OCI-LY7 (cell line): ENCODE results near the gene TGM2. TPM values are rescaled to one million over a fixed set of nuclear protein-coding genes. Genes with fewer than 3 reads are reported as not detected.

Experiments used
- BruUV-seq: library from RNA; stranded (reverse); fragments of 400-500 nt; replicated peaks from 2 replicates; lab custom pipeline; 2021; lab: Mats Ljungman, UMichigan
- CTCF ChIA-PET: fragments of 300-600 bp; sonication (Branson Sonifier 250); formaldehyde crosslinking; loops from one replicate; lab custom pipeline; 2022; ENCODE audit warnings: antibody characterized with exemption; ENCODE audit not compliant: unreplicated experiment; lab: Charles Lee
- POLR2A ChIA-PET: fragments of 300-600 bp; sonication (Branson Sonifier 250); formaldehyde crosslinking; loops from one replicate; lab custom pipeline; 2022; ENCODE audit warnings: antibody characterized with exemption; lab: Charles Lee
- DNase-seq: peaks from one replicate; pipeline ENCODE4 v3.0.0-alpha.2; 2015; ENCODE audit warnings: low spot score
- H2AFZ ChIP-seq: fragments of 200-600 bp; sonication (generic), shearing (Covaris generic); 2 replicates; pipeline ENCODE4 v1.6.1; 2014; ENCODE audit warnings: mild to moderate bottlenecking, antibody characterized with exemption, low read length, moderate library complexity
- H3K27ac ChIP-seq: fragments of 200-600 bp; sonication (generic); 2 replicates; pipeline ENCODE4 v1.5.1; 2014; ENCODE audit warnings: mixed run types, low read depth, mild to moderate bottlenecking, moderate library complexity, low read length, inconsistent platforms; ENCODE audit not compliant: poor library complexity, severe bottlenecking
- H3K36me3 ChIP-seq: fragments of 200-600 bp; sonication (generic); 2 replicates; pipeline ENCODE4 v1.6.1; 2014; ENCODE audit warnings: mild to moderate bottlenecking, antibody characterized with exemption, low read length, moderate library complexity, mixed read lengths; ENCODE audit not compliant: insufficient read depth
- H3K4me1 ChIP-seq: fragments of 200-600 bp; sonication (generic); 2 replicates; pipeline ENCODE4 v1.5.1; 2014; ENCODE audit warnings: mild to moderate bottlenecking, low read length; ENCODE audit not compliant: insufficient read depth, poor library complexity, severe bottlenecking
- H3K4me2 ChIP-seq: fragments of 200-600 bp; sonication (generic); 2 replicates; pipeline ENCODE4 v1.6.1; 2014; ENCODE audit warnings: mild to moderate bottlenecking, low read length
- H3K4me3 ChIP-seq: fragments of 200-600 bp; sonication (generic); 2 replicates; pipeline ENCODE4 v1.5.1; 2014; ENCODE audit warnings: mild to moderate bottlenecking, low read depth, low read length; ENCODE audit not compliant: poor library complexity, severe bottlenecking
- H3K79me2 ChIP-seq: fragments of 200-600 bp; sonication (generic); 2 replicates; pipeline ENCODE4 v1.6.1; 2016; ENCODE audit warnings: low read depth, mild to moderate bottlenecking, low read length, moderate library complexity, mixed read lengths; ENCODE audit not compliant: insufficient read depth
- H3K9me2 ChIP-seq: fragments of 200-600 bp; sonication (generic); 2 replicates; pipeline ENCODE4 v1.6.1; 2016; ENCODE audit warnings: mild to moderate bottlenecking, low read length, mixed read lengths; ENCODE audit not compliant: insufficient read depth
- H3K9me3 ChIP-seq: fragments of 200-600 bp; sonication (generic); 2 replicates; pipeline ENCODE4 v1.6.1; 2014; ENCODE audit warnings: mild to moderate bottlenecking, mixed run types, low read length, mixed read lengths
- H4K20me1 ChIP-seq: fragments of 200-600 bp; sonication (generic); 2 replicates; pipeline ENCODE4 v1.6.1; 2014; ENCODE audit warnings: mild to moderate bottlenecking, antibody characterized with exemption, low read length, moderate library complexity, mixed read lengths; ENCODE audit not compliant: insufficient read depth
- CTCF ChIP-seq: fragments of 200-600 bp; sonication (generic); conservative IDR thresholded peaks from 2 replicates; pipeline ENCODE4 v1.5.1; 2014; ENCODE audit warnings: mild to moderate bottlenecking, antibody characterized with exemption, low read length, moderate library complexity, mixed read lengths
- EZH2phosphoT487 ChIP-seq: fragments of 200-600 bp; sonication (generic); IDR thresholded peaks from 2 replicates; pipeline ENCODE4 v1.6.1; 2018; ENCODE audit warnings: low read depth, borderline replicate concordance, mild to moderate bottlenecking, mixed run types, antibody characterized with exemption, low read length, moderate library complexity, mixed read lengths
- intact Hi-C: fragments of 100-400 bp; cut with micrococcal nuclease; formaldehyde crosslinking; loops from one replicate; pipeline ENCODE4 v1.10.0; 2022; ENCODE audit not compliant: unreplicated experiment
- total RNA-seq, 2 experiments: library from RNA; depleted of rRNA in 1 of 2; stranded (reverse); fragments of >200 nt in 1 of 2; shearing (Covaris generic) in 1 of 2; gene quantifications; 2 replicates each; pipeline ENCODE4 v1.2.3, GENCODE V29; 2014 to 2022

The TGM2 gene
- total RNA-seq, 2 experiments from 2014 or later = not detected

- TF ChIP-seq CTCF (no peak), EZH2phosphoT487 (no peak)
- CTCF ChIA-PET = no interaction called here
- no peak overlapping the region for H3K4me3 ChIP-seq
- intact Hi-C loops = no loop called here
- H3K79me2 ChIP-seq = no peaks in the 10 kb centered on the region
- BruUV-seq = no TSS peak
- H3K9me3 ChIP-seq = no peaks in the 10 kb centered on the region
- no peak for DNase-seq
- no peaks in the 10 kb centered on the region for H3K4me1 ChIP-seq
- no peak overlapping the region for H2AFZ ChIP-seq
- H4K20me1 ChIP-seq = no peaks in the 10 kb centered on the region
- POLR2A ChIA-PET = no interaction called here
- no peaks in the 10 kb centered on the region for H3K9me2 ChIP-seq
- no peaks in the 10 kb centered on the region for H3K36me3 ChIP-seq
- no peak overlapping the region for H3K4me2 ChIP-seq
- H3K27ac ChIP-seq = no peak overlapping the region
These were observed 47.9 kb downstream of the TGM2 start for GRCh38 chr20:38117205-38117604.

DNA sequence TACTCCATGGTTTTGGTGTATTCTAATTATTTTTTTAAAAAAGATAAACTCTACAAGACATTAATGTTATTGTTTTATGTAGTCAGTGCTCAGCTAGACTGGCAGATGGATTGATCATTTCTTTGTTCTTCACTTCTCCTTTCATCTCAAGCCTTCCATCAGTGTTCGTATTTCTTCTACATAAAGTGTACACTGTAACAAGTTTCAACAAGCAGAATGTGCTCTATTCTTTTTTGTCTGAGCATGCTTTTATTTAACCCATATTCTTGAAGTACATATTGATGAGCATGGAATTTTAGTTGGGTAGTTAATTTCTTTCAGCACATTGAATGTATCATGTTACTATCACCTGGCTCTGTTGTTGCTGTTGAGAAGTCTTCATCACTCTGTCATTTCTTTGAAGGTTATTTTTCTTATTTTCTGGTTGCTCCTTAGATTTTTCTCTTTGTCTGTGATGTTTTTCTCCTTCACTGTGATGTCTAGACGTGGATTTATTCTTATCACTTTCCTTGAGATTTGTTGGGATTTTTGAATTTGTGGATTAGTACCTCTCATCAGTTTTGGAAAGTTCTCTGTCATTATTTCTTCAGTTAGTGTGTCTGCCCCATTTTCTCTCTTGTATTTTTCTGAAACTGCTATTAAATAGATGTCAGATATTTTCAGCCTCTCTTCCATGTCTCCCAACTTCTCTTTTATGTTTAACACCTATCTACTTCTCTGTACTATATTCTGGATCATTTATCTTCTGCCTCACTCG, 48.5 kb downstream of the TGM2 start:
- ChIA-PET POLR2A (no interaction called here), CTCF (no interaction called here)
- Histone ChIP-seq H3K4me2 (no peak overlapping the region), H3K79me2 (no peaks in the 10 kb centered on the region), H3K27ac (no peak overlapping the region), H4K20me1 (no peaks in the 10 kb centered on the region), H2AFZ (no peak overlapping the region), H3K9me2 (no peaks in the 10 kb centered on the region), H3K36me3 (no peaks in the 10 kb centered on the region), H3K9me3 (no peaks in the 10 kb centered on the region), H3K4me1 (no peaks in the 10 kb centered on the region), H3K4me3 (no peak overlapping the region)
- no TSS peak for BruUV-seq
- intact Hi-C loops = no loop called here
- DNase-seq = no peak
- TF ChIP-seq CTCF (no peak), EZH2phosphoT487 (no peak)

DNA sequence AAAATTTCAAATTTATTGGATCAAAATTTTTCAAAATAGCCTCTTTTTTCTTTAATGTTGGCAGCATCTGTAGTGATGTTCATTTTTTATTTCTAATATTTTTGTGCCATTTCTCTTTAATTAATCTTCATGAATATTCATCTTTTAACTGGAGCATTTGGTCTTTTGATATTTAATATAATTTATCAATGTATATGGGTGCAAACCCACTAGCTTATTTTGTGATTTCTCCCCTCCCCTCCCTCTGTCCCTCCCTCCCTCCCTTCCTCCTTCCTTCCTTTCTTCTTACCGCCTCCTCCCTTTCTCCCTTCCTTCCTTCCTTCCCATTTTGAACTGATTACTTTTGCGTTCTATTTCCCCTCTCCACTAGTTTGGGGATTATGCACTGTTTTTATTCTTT, 49.2 kb downstream of the TGM2 start:
- no peak for DNase-seq
- no peaks in the 10 kb centered on the region for H3K9me3 ChIP-seq
- no peak overlapping the region for H3K4me3 ChIP-seq
- H4K20me1 ChIP-seq = no peaks in the 10 kb centered on the region
- no peak overlapping the region for H2AFZ ChIP-seq
- no peaks in the 10 kb centered on the region for H3K79me2 ChIP-seq
- no peak overlapping the region for H3K27ac ChIP-seq
- H3K4me1 ChIP-seq = no peaks in the 10 kb centered on the region
- no peaks in the 10 kb centered on the region for H3K36me3 ChIP-seq
- CTCF ChIA-PET = no interaction called here
- POLR2A ChIA-PET = no interaction called here
- H3K9me2 ChIP-seq = no peaks in the 10 kb centered on the region
- intact Hi-C loops = loop anchor here (2.0 kb wide), 1 partner anchor 59 kb away; no protein-coding TSS in a partner anchor
- BruUV-seq = no TSS peak
- TF ChIP-seq EZH2phosphoT487 (no peak), CTCF (no peak)
- H3K4me2 ChIP-seq = no peak overlapping the region
